KMS-11 (cell line): ENCODE data around the gene SLC7A10.

Experiments
- H2AFZ ChIP-seq: fragments of 200-600 bp; sonication (generic); 2 replicates; pipeline ENCODE4 v1.6.1; 2016; ENCODE audit warnings: antibody characterized with exemption, mixed run types, low read depth
- H3K27ac ChIP-seq: fragments of 200-600 bp; sonication (generic); 2 replicates; pipeline ENCODE4 v1.6.1; 2016; ENCODE audit warnings: mild to moderate bottlenecking, mixed run types
- H3K27me3 ChIP-seq: fragments of 200-600 bp; sonication (generic); 2 replicates; pipeline ENCODE4 v1.6.1; 2017; ENCODE audit warnings: mild to moderate bottlenecking, low read depth, mixed run types, moderate library complexity; ENCODE audit not compliant: insufficient read depth
- H3K36me3 ChIP-seq: fragments of 200-600 bp; sonication (generic); 2 replicates; pipeline ENCODE4 v1.6.1; 2017; ENCODE audit warnings: mild to moderate bottlenecking, mixed run types; ENCODE audit not compliant: insufficient read depth
- H3K4me1 ChIP-seq: fragments of 200-600 bp; sonication (generic); 2 replicates; pipeline ENCODE4 v1.6.1; 2016; ENCODE audit warnings: mild to moderate bottlenecking, low read depth, mixed run types; ENCODE audit not compliant: poor library complexity, severe bottlenecking
- H3K4me2 ChIP-seq: fragments of 200-600 bp; sonication (generic); 2 replicates; pipeline ENCODE4 v1.7.0; 2016; ENCODE audit warnings: mild to moderate bottlenecking, mixed run types
- H3K4me3 ChIP-seq: fragments of 200-600 bp; sonication (generic); IDR thresholded peaks from 2 replicates; pipeline ENCODE4 v1.6.1; 2017; ENCODE audit warnings: low read depth, low read length, mixed read lengths; ENCODE audit not compliant: insufficient read depth
- H3K79me2 ChIP-seq: fragments of 200-600 bp; sonication (generic); 2 replicates; pipeline ENCODE4 v1.6.1; 2016; ENCODE audit warnings: low read depth, mixed run types; ENCODE audit not compliant: insufficient read depth
- H3K9ac ChIP-seq: fragments of 200-600 bp; sonication (generic); 2 replicates; pipeline ENCODE4 v1.6.1; 2016; ENCODE audit warnings: mild to moderate bottlenecking, mixed run types
- H4K20me1 ChIP-seq: fragments of 200-600 bp; sonication (generic); 2 replicates; pipeline ENCODE4 v1.6.1; 2016; ENCODE audit warnings: mild to moderate bottlenecking, mixed run types; ENCODE audit not compliant: insufficient read depth
- CTCF ChIP-seq: fragments of 200-600 bp; sonication (generic); conservative IDR thresholded peaks from 2 replicates; pipeline ENCODE4 v1.6.1; 2017; ENCODE audit warnings: low read depth, mild to moderate bottlenecking, antibody characterized with exemption, low read length, moderate library complexity, mixed read lengths

Gene SLC7A10

GRCh38 chr19:33205531-33206260 lies 20.0 kb downstream of the SLC7A10 start:
- Histone ChIP-seq H3K27me3 (peaks cover 6% of the 10 kb centered on the region; the same call in 1 of the 2 replicates), H3K9ac (no peak overlapping the region), H3K4me2 (no peak overlapping the region), H3K79me2 (no peaks in the 10 kb centered on the region), H3K36me3 (no peaks in the 10 kb centered on the region), H2AFZ (no peak overlapping the region), H3K4me1 (no peaks in the 10 kb centered on the region), H3K4me3 (no peak overlapping the region), H3K27ac (no peak overlapping the region), H4K20me1 (no peaks in the 10 kb centered on the region)
- no peak for TF ChIP-seq CTCF

- Histone ChIP-seq H4K20me1 (no peaks in the 10 kb centered on the region), H3K27me3 (peaks cover 6% of the 10 kb centered on the region; the same call in 1 of the 2 replicates), H2AFZ (no peak overlapping the region), H3K4me2 (no peak overlapping the region), H3K4me3 (no peak overlapping the region), H3K4me1 (no peaks in the 10 kb centered on the region), H3K27ac (no peak overlapping the region), H3K79me2 (no peaks in the 10 kb centered on the region), H3K36me3 (no peaks in the 10 kb centered on the region), H3K9ac (no peak overlapping the region)
- TF ChIP-seq CTCF, result no peak
These were observed 20.5 kb downstream of the SLC7A10 start for GRCh38 chr19:33205110-33205509.

GRCh38 chr19:33204136-33204973 lies 21.3 kb downstream of the SLC7A10 start:
- Histone ChIP-seq H3K4me2 (no peak overlapping the region), H3K4me1 (no peaks in the 10 kb centered on the region), H3K36me3 (no peaks in the 10 kb centered on the region), H4K20me1 (no peaks in the 10 kb centered on the region), H3K27me3 (no peaks in the 10 kb centered on the region; the same call in 1 of the 2 replicates), H3K27ac (no peak overlapping the region), H3K9ac (no peak overlapping the region), H3K4me3 (no peak overlapping the region), H3K79me2 (no peaks in the 10 kb centered on the region), H2AFZ (no peak overlapping the region)
- no peak for TF ChIP-seq CTCF

- no peaks in the 10 kb centered on the region for H3K79me2 ChIP-seq
- no peak overlapping the region for H2AFZ ChIP-seq
- no peak overlapping the region for H3K4me2 ChIP-seq
- no peaks in the 10 kb centered on the region for H4K20me1 ChIP-seq
- TF ChIP-seq CTCF, result no peak
- H3K36me3 ChIP-seq, result no peaks in the 10 kb centered on the region
- H3K4me3 ChIP-seq, result no peak overlapping the region
- no peaks in the 10 kb centered on the region for H3K27me3 ChIP-seq
- no peak overlapping the region for H3K9ac ChIP-seq
- H3K4me1 ChIP-seq, result no peaks in the 10 kb centered on the region
- H3K27ac ChIP-seq, result no peak overlapping the region
These were observed 22.1 kb downstream of the SLC7A10 start for GRCh38 chr19:33203529-33203928.
